Articular chondrocyte of knee joint (primary cell): ENCODE measurements around the gene ZNF541. TPM values are rescaled to one million over a fixed set of nuclear protein-coding genes. Genes with fewer than 3 reads are reported as not detected.

Source experiments
- small RNA-seq: library from RNA; depleted of rRNA; stranded (forward); fragments of <200 nt; gene quantifications from one replicate; pipeline ENCODE3, GENCODE V24; 2012
- total RNA-seq: library from RNA; depleted of rRNA; stranded (reverse); fragments of >200 nt; gene quantifications from 2 replicates; pipeline ENCODE4 v1.2.3, GENCODE V29; 2012

The ZNF541 gene, protein sequence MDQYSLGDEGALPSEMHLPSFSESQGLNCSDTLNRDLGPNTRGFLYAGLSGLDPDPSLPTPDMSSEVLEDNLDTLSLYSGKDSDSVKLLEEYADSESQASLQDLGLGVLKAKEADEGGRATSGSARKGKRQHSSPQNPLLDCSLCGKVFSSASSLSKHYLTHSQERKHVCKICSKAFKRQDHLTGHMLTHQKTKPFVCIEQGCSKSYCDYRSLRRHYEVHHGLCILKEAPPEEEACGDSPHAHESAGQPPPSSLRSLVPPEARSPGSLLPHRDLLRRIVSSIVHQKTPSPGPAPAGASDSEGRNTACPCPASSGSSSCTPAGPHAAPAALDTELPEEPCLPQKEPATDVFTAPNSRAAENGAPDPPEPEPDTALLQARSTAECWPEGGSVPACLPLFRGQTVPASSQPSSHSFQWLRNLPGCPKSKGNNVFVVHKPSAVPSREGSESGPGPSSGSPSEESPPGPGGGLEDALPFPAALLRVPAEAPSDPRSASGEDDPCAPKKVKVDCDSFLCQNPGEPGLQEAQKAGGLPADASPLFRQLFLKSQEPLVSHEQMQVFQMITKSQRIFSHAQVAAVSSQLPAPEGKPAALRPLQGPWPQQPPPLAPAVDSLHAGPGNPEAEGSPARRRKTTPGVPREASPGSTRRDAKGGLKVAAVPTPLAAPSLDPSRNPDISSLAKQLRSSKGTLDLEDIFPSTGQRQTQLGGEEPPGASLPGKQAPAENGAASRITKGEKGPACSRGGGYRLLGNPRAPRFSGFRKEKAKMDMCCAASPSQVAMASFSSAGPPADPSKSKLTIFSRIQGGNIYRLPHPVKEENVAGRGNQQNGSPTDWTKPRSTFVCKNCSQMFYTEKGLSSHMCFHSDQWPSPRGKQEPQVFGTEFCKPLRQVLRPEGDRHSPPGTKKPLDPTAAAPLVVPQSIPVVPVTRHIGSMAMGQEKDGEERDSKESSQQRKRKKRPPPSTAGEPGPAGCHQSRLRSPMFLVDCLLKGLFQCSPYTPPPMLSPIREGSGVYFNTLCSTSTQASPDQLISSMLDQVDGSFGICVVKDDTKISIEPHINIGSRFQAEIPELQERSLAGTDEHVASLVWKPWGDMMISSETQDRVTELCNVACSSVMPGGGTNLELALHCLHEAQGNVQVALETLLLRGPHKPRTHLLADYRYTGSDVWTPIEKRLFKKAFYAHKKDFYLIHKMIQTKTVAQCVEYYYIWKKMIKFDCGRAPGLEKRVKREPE (N-terminal part only)
- 0.11 and 0.13 TPM in 2 replicates for total RNA-seq

DNA sequence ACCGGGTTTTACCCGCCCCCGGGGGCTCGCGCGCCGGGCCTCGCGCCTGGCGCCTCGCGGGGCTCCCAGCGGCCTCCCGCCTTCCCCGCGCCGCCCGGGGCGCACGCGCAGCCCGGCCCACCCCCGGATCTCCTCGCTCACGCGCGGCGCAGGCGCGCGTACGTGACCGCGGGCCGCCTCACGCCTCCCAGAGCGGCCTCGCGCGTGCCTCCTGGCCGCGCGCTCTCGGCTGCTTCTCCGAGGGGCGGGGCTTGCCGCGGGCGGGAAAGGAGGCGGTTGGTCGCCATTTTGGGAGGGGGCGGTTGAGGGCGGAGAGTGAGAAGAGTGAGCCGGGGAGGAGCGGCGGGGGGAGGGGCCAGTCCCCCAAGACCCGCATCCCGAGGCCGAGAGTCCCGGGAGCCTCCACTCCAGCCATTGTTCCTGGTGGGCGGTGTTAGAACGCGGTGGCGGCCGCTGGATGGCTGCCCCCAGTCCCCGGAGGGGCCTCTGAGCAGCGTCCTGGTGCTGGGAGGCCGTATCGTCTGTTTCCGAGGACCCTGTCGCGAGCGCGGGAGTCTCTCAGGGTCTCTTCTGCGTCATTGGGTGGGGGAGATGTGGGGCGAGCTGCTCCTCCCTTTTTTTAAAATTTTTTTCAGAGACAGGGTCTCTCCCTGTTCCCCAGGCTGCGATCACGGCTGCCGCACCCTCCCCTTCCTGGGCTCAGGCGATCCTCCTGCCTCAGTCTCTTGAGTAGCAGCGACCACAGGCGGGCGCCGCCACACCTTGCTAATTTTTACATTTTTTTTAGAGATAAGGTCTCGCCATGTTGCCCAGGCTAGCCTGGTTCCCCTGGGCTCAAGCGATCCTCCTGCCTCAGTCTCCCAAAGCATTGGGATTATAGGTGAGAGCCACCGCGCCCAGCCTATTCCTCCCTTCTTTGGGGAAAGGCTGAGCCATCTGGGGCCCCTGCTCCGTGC, at the start of gene ZNF541:
Gene ZNF541 (minus strand): TSS at position 78 of the 956 bp plus-strand sequence. CDS start 17,292 bp downstream, outside the sequence.

DNA sequence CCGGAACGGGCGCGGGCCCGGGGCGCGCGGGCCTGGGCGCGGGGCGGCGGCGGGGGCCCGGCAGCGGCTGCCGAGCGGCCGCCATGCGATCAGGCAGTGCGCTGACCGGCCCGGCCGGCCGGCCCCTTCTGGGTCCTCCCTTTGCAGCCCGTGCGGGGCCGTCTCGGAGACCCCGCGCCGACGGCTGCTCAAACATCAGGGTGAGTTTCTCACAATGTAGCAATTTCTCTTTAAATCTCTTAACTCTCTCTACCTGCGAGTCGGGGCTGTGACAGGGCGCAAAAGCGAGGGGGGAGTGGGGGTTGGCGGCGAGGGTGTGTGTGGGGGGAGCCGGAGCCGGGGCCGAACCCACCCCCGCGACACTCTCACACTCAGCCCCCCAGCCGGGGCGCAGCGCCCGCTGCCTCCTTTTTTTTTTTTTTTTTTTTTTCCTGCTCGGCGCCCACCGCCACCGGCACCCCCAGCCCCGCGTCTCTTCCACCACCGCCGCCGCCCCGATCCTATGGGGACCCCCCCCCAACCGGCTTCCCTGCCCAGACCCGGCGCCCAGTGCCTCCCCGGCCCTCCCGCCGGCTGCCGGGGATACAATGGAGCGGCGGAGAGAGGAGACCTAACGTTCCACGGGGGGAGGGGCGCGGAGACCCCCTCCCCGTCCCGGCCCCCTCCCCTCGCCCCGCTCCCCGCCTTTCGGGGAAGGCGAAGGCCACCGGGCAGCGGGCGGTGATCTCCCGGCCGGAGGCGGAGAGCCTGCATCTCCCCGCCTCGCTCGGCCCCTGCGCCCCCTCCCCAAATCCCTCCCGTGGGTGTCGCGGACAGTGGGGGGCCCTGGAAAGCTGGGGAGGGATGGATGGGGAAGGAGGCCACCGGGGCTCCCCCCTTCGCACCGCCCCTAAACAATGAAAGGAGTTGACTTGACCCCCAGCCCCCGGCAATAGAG, 36.3 kb upstream of the ZNF541 start, which contains the start of gene BICRA:
Gene BICRA (plus strand): TSS at position 166 of the 937 bp plus-strand sequence. CDS start 64,441 bp downstream, outside the sequence.

Small RNAs within 50 kb of the gene (small RNA-seq; reads per million reads assigned to genes)
- gene RN7SL322P = not detected

Other genes starting within 250 kb of the ZNF541 start
- gene C5AR2, start 241.0 kb downstream of the ZNF541 start, total RNA-seq = 15.4 and 22.3 TPM in 2 replicates
- gene DHX34, start 223.8 kb downstream of the ZNF541 start, total RNA-seq = 9.4 and 10.2 TPM in 2 replicates
- 18.2 and 19.2 TPM in 2 replicates for gene MEIS3, start 153.6 kb downstream of the ZNF541 start, total RNA-seq
- gene SLC8A2, start 101.3 kb downstream of the ZNF541 start, total RNA-seq = not detected in 2 replicates
- gene KPTN, start 88.9 kb downstream of the ZNF541 start, total RNA-seq = 3.3 and 3.7 TPM in 2 replicates
- gene NAPA, start 58.1 kb downstream of the ZNF541 start, total RNA-seq = 70.5 and 81.1 TPM in 2 replicates
- gene BICRA, start 36.0 kb upstream of the ZNF541 start, total RNA-seq = 4.4 and 4.8 TPM in 2 replicates
- gene EHD2, start 140.3 kb upstream of the ZNF541 start, total RNA-seq = 124 and 147 TPM in 2 replicates
- gene NOP53, start 172.4 kb upstream of the ZNF541 start, total RNA-seq = 90.3 and 109 TPM in 2 replicates
- gene SELENOW, start 205.6 kb upstream of the ZNF541 start, total RNA-seq = 143 and 166 TPM in 2 replicates
- not detected in 2 replicates for gene TPRX1, start 231.4 kb upstream of the ZNF541 start, total RNA-seq
- gene CRX, start 248.8 kb upstream of the ZNF541 start, total RNA-seq = not detected in 2 replicates